ENCODE results near the gene PTER.

DNA sequence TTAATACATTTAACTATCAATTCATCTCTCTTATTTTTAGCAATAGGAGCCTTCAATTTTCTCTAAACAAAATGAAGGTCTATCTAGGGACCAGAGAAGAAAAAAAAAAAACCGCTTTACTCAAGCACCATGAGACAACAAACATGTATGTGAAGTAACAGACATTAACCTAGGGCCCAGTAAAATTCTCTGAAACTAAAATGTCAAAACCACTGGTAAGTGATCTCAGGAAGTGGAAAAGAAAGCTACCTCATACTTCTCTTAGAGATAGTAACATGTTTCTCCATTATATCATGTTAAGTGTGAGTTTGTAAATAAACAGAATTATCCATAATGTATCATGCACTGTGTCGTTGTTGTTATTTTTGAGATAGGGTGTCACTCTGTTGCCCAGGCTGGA lies 35.4 kb upstream of the PTER start:
- TF ChIP-seq CTCF (IDR thresholded peaks at IDR 0.05; ENCODE audit: insufficient read depth, low read length) (no peak), POLR2AphosphoS5 (IDR thresholded peaks at IDR 0.05; ENCODE audit: low read depth) (no peak), SPI1 (IDR thresholded peaks at IDR 0.05; ENCODE audit: borderline replicate concordance, low read depth) (no peak)
- TF ChIP-seq, protein P1, sequence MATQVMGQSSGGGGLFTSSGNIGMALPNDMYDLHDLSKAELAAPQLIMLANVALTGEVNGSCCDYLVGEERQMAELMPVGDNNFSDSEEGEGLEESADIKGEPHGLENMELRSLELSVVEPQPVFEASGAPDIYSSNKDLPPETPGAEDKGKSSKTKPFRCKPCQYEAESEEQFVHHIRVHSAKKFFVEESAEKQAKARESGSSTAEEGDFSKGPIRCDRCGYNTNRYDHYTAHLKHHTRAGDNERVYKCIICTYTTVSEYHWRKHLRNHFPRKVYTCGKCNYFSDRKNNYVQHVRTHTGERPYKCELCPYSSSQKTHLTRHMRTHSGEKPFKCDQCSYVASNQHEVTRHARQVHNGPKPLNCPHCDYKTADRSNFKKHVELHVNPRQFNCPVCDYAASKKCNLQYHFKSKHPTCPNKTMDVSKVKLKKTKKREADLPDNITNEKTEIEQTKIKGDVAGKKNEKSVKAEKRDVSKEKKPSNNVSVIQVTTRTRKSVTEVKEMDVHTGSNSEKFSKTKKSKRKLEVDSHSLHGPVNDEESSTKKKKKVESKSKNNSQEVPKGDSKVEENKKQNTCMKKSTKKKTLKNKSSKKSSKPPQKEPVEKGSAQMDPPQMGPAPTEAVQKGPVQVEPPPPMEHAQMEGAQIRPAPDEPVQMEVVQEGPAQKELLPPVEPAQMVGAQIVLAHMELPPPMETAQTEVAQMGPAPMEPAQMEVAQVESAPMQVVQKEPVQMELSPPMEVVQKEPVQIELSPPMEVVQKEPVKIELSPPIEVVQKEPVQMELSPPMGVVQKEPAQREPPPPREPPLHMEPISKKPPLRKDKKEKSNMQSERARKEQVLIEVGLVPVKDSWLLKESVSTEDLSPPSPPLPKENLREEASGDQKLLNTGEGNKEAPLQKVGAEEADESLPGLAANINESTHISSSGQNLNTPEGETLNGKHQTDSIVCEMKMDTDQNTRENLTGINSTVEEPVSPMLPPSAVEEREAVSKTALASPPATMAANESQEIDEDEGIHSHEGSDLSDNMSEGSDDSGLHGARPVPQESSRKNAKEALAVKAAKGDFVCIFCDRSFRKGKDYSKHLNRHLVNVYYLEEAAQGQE (IDR thresholded peaks at IDR 0.05; ENCODE audit: insufficient replicate concordance, low read depth): no peak
